DND-41 (cell line): ENCODE results near the gene SUSD4.
A peak's percentile ranks its signal among the peaks of the same experiment; 100 is the strongest.

Experiments
- ATAC-seq: fragments of 200-7000 bp; cut with Tn5 transposase; 3 replicates; pipeline ENCODE4 v1.9.1; 2021; ENCODE audit warnings: low read depth; ENCODE audit not compliant: insufficient read depth
- DNase-seq: peaks from one replicate; pipeline ENCODE4 v3.0.0-alpha.2; 2020
- H2AFZ ChIP-seq: 2 replicates; pipeline ENCODE4 v1.6.0; 2012; ENCODE audit warnings: low read depth, low read length
- H3K27ac ChIP-seq: 2 replicates; pipeline ENCODE4 v1.5.1; 2012; ENCODE audit warnings: low read length, inconsistent platforms
- H3K27me3 ChIP-seq: fragments of 200-600 bp; sonication (generic); 2 replicates; pipeline ENCODE4 v1.6.0; 2012; ENCODE audit warnings: low read length, mild to moderate bottlenecking, inconsistent platforms; ENCODE audit not compliant: insufficient read depth, poor library complexity
- H3K36me3 ChIP-seq: 2 replicates; pipeline ENCODE4 v1.5.1; 2012; ENCODE audit warnings: low read length, inconsistent platforms; ENCODE audit not compliant: insufficient read depth
- H3K4me1 ChIP-seq: 2 replicates; pipeline ENCODE4 v1.5.1; 2012; ENCODE audit warnings: mild to moderate bottlenecking, low read length; ENCODE audit not compliant: insufficient read depth
- H3K4me2 ChIP-seq: 2 replicates; pipeline ENCODE4 v1.6.0; 2012; ENCODE audit warnings: mild to moderate bottlenecking, moderate library complexity, low read length, inconsistent platforms; ENCODE audit not compliant: insufficient read depth
- H3K4me3 ChIP-seq, 2 experiments: fragments of 200-600 bp in 1 of 2; shearing (Covaris generic) in 1 of 2; 2 replicates each; pipeline ENCODE4 v1.5.1; 2012 to 2016; ENCODE audit warnings: inconsistent platforms in 2 of 2, low read length in 2 of 2, mild to moderate bottlenecking in 2 of 2, low read depth in 1 of 2, moderate library complexity in 1 of 2
- H3K79me2 ChIP-seq: 2 replicates; pipeline ENCODE4 v1.6.0; 2012; ENCODE audit warnings: low read length, inconsistent platforms; ENCODE audit not compliant: insufficient read depth
- H3K9ac ChIP-seq: 2 replicates; pipeline ENCODE4 v1.6.0; 2012; ENCODE audit warnings: low read depth, mild to moderate bottlenecking, inconsistent platforms, low read length, moderate library complexity
- H3K9me3 ChIP-seq: 2 replicates; pipeline ENCODE4 v1.5.1; 2012; ENCODE audit warnings: low read length, moderate library complexity, mild to moderate bottlenecking, inconsistent platforms; ENCODE audit not compliant: insufficient read depth, severe bottlenecking
- H4K20me1 ChIP-seq: 2 replicates; pipeline ENCODE4 v1.6.0; 2012; ENCODE audit warnings: low read length; ENCODE audit not compliant: insufficient read depth
- EZH2 ChIP-seq: IDR thresholded peaks from 3 replicates; pipeline ENCODE4 v1.6.1; 2012; ENCODE audit warnings: borderline replicate concordance, low read depth, mild to moderate bottlenecking, moderate library complexity, low read length, inconsistent platforms; ENCODE audit not compliant: severe bottlenecking
- TF ChIP-seq, protein P1 (sequence below): IDR thresholded peaks from 2 replicates; pipeline ENCODE4 v1.5.1; 2012; ENCODE audit warnings: borderline replicate concordance, low read length, moderate library complexity, mild to moderate bottlenecking; ENCODE audit not compliant: poor library complexity, severe bottlenecking; ENCODE audit errors: extremely low read depth

The SUSD4 gene

DNA sequence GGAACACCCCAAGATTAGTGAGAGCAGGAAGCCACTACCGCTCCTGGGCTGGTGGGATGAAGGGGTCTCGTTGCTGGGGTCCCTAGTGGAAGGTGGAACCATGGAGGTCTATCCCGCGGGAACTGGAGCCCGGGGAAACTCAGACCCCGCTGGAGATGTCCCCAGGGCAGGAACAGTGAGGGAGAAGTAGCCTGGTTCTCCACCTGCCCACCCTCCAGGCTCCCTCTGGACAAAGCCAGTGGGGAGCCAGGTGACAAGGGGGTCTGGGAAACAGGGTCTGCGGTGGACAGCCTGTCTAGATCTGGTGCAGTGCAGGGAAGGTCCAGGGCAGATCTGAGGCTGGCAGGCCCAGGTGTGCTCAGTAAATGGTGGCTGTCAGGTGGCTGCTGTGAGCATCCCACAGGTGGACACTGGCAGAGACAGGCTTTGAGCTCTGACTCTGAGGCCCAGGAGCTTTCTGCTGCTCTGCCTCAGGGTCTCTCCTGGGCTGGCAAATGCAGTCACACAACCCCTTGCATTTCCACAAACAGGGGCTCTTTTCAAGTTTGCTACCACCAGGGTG is 132.9 kb downstream of the SUSD4 start:
- Histone ChIP-seq H3K27ac (peak overlapping the region; percentile 52; the same call in 1 of the 2 replicates), H3K36me3 (no peaks in the 10 kb centered on the region), H3K4me1 (peaks cover 32% of the 10 kb centered on the region), H3K4me2 (no peak overlapping the region), H3K79me2 (no peaks in the 10 kb centered on the region), H2AFZ (no peak overlapping the region), H3K9ac (no peak overlapping the region), H3K9me3 (no peaks in the 10 kb centered on the region), H3K27me3 (no peaks in the 10 kb centered on the region), H4K20me1 (no peaks in the 10 kb centered on the region), H3K4me3 (no peak overlapping the region)
- TF ChIP-seq, protein P1, sequence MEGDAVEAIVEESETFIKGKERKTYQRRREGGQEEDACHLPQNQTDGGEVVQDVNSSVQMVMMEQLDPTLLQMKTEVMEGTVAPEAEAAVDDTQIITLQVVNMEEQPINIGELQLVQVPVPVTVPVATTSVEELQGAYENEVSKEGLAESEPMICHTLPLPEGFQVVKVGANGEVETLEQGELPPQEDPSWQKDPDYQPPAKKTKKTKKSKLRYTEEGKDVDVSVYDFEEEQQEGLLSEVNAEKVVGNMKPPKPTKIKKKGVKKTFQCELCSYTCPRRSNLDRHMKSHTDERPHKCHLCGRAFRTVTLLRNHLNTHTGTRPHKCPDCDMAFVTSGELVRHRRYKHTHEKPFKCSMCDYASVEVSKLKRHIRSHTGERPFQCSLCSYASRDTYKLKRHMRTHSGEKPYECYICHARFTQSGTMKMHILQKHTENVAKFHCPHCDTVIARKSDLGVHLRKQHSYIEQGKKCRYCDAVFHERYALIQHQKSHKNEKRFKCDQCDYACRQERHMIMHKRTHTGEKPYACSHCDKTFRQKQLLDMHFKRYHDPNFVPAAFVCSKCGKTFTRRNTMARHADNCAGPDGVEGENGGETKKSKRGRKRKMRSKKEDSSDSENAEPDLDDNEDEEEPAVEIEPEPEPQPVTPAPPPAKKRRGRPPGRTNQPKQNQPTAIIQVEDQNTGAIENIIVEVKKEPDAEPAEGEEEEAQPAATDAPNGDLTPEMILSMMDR, result no peak
- no peak for TF ChIP-seq EZH2
- DNase-seq (no peak), ATAC-seq (no peak)

DNA sequence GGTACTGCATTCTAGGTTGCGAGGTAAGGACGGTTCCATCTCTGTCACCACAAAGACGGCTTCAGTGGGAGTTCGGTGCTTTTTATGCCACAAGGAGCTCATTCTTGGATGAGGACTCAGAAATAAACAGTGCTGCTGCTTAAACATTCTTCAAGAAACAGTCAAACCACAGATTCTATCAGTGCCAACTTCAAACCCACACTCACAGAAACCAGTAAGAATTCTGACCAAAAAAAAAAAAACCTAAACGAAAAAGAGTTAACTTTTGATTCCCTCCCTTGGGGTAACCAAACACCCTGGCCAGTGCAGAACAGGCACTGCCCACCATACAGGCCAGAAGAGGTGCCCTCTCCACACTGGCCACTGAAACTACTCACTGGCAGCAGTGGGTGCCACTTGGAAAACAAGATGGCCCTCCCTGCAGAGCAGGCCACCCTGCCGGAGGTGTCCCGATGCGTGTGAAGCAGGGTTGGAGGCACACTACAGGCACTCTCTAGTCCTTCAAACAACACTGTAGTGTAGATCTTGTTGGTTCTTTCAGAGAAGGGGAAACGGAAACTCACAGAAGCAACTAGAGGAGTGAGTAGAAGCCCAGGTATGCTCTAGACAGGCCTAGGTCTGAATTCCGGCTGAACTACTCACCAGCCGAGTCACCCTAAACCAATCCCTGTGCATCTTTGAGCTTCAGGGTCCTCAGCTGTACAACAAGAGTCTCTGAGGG is 133.7 kb downstream of the SUSD4 start:
- H2AFZ ChIP-seq, result no peak overlapping the region
- peak overlapping the region; percentile 63 for H3K27ac ChIP-seq
- peak overlapping the region; percentile 23 for H3K4me2 ChIP-seq

DNA sequence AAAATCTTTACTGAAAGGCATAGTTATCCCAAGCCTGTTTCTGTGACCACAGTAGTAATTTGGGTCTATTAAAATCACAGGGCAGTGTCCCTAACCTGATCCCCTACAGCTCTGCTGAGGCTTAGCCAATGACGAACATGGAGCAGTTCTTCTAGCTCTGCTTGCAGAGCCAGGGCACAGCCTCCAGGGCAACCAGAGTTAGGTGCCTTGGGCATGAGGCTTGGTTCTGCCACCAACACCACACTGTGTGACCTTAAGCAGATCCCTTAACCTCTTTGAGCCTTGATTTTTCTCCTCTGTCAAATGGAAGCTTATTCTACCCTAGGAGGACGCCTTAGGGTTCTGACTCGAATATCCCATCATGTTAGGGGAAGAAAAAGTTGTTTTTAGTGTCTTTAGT is 134.2 kb downstream of the SUSD4 start:
- Histone ChIP-seq H2AFZ (0 out of 2 replicates have a peak overlapping the region, but pooled peaks have one; percentile 23), H3K9me3 (no peaks in the 10 kb centered on the region), H3K27ac (peak overlapping the region; percentile 63), H3K4me2 (peak overlapping the region; percentile 23), H3K9ac (no peak overlapping the region), H4K20me1 (no peaks in the 10 kb centered on the region), H3K79me2 (no peaks in the 10 kb centered on the region), H3K27me3 (no peaks in the 10 kb centered on the region), H3K4me1 (peaks cover 32% of the 10 kb centered on the region), H3K36me3 (no peaks in the 10 kb centered on the region), H3K4me3 (no peak overlapping the region)
- TF ChIP-seq, protein P1, result no peak
- no peak for TF ChIP-seq EZH2
- ATAC-seq (peak; percentile 60), DNase-seq (peak; percentile 23)

More for the DNA sequence above, 133.7 kb downstream of the SUSD4 start:
- no peaks in the 10 kb centered on the region for H3K36me3 ChIP-seq
- H3K9me3 ChIP-seq, result no peaks in the 10 kb centered on the region
- no peaks in the 10 kb centered on the region for H4K20me1 ChIP-seq
- no peak overlapping the region for H3K9ac ChIP-seq
- no peaks in the 10 kb centered on the region for H3K27me3 ChIP-seq
- H3K4me1 ChIP-seq, result peaks cover 32% of the 10 kb centered on the region
- peak; percentile 46 for DNase-seq
- ATAC-seq, result peak; percentile 75
- no peaks in the 10 kb centered on the region for H3K79me2 ChIP-seq
- H3K4me3 ChIP-seq, result no peak overlapping the region
- TF ChIP-seq EZH2, result no peak
- TF ChIP-seq, protein P1, result no peak
